Muscle of leg (tissue), 11 donors: ENCODE data around the gene CSF1R. TPM values are rescaled to one million over a fixed set of nuclear protein-coding genes. Genes with fewer than 3 reads are reported as not detected.

Source experiments
- DNase-seq: peaks from one replicate; pipeline ENCODE4 v3.0.0; 2013
- H3K27ac ChIP-seq: one replicate; pipeline ENCODE4 v1.5.1; 2013; ENCODE audit warnings: mild to moderate bottlenecking, low read length, control low read depth
- H3K27me3 ChIP-seq: one replicate; pipeline ENCODE4 v1.6.1; 2013; ENCODE audit warnings: low read length; ENCODE audit not compliant: control insufficient read depth, insufficient read depth
- H3K36me3 ChIP-seq: one replicate; pipeline ENCODE4 v1.6.1; 2013; ENCODE audit warnings: low read length; ENCODE audit not compliant: control insufficient read depth, insufficient read depth
- H3K4me1 ChIP-seq: one replicate; pipeline ENCODE4 v1.6.1; 2013; ENCODE audit warnings: low read length; ENCODE audit not compliant: control insufficient read depth, insufficient read depth
- H3K4me3 ChIP-seq: one replicate; pipeline ENCODE4 v1.5.1; 2013; ENCODE audit warnings: low read length, control low read depth
- H3K9me3 ChIP-seq: replicated peaks from 2 replicates; pipeline ENCODE4 v1.6.1; 2013; ENCODE audit warnings: low read depth, low read length; ENCODE audit not compliant: control insufficient read depth
- WGBS: methylation state at CpG from one replicate; pipeline ENCODE4 v1.1.5; 2013; ENCODE audit warnings: missing lambda C conversion rate; ENCODE audit not compliant: insufficient coverage; 5-methylcytosine and 5-hydroxymethylcytosine counted together
- polyA plus RNA-seq, 8 donors: library from polyadenylated mRNA; unstranded; fragments of 120-200 nt; gene quantifications; one replicate each; pipeline versions ENCODE4 v1.2.1 to v1.2.3, GENCODE V29; 2013; ENCODE audit warnings: inconsistent platforms in 1 of 8, low replicate concordance in 1 of 8; ENCODE audit not compliant: insufficient read length in 8 of 8, insufficient read depth in 1 of 8
- total RNA-seq: library from RNA; stranded (reverse); fragments of 120-200 nt; gene quantifications from one replicate; pipeline ENCODE4 v1.2.4, GENCODE V29; 2013

CSF1R gene
- total and polyA plus RNA-seq, 9 donors: 9.2 to 34.5 (median 27.3) TPM

DNA sequence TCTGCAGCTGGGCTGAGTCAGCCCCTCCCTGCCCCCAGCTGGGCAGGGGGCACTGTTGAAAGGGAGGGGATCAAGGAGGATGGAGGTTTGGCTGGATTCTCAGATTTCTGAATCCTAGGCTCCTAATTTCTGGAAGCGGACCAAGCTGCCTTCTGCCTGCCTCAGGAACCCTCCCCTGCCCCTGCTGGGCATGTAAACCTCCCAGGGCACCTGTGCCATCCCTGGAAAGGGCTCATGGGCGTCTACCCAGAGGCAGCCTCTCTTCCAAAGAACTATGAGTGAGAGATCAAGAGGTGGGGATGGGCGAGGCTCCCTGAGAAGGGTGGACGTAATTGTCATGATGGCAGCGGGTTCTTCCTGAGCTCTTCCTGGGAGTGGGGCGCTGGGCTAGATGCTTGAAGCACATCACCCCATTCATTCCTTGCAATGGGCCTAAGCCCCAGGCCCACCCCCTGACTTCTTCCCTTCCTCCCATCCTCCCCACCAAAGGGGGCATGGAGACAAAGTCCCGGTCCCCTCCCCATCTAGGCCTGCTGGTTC is 21.6 kb downstream of the CSF1R start:
- no peak overlapping the region for H3K4me3 ChIP-seq
- DNase-seq: no peak
- no peaks in the 10 kb centered on the region for H3K27me3 ChIP-seq
- H3K4me1 ChIP-seq: peaks cover 27% of the 10 kb centered on the region
- WGBS: 83% methylated on average over 1 of the region's 7 CpGs
- H3K36me3 ChIP-seq: no peaks in the 10 kb centered on the region
- H3K9me3 ChIP-seq: no peaks in the 10 kb centered on the region
- no peak overlapping the region for H3K27ac ChIP-seq

DNA sequence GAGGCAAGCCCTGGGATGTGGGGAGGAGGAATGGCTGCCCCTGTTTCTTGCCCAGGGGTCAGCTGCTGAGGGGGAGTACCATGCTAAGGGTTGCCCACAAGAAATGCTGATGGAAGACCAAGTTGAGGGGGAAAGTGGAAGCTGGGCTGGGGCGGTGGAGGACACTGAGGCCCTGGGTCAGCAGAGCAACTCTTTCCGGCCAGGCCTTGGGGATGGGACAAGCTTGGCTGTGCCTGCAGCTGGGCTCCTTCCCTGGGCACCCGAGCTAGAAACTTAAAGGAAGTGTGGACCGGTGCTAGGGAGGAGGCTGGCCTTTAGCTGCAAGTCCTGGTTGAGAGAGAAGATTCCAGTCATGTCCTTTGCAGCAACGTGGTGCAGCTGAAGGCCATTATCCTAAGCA is 22.7 kb downstream of the CSF1R start:
- DNase-seq: no peak
- 79% methylated on average over 4 of the region's 5 CpGs for whole genome bisulfite sequencing
- Histone ChIP-seq H3K4me1 (peaks cover 20% of the 10 kb centered on the region), H3K27ac (no peak overlapping the region), H3K4me3 (no peak overlapping the region), H3K36me3 (no peaks in the 10 kb centered on the region), H3K27me3 (no peaks in the 10 kb centered on the region), H3K9me3 (no peaks in the 10 kb centered on the region)

DNA sequence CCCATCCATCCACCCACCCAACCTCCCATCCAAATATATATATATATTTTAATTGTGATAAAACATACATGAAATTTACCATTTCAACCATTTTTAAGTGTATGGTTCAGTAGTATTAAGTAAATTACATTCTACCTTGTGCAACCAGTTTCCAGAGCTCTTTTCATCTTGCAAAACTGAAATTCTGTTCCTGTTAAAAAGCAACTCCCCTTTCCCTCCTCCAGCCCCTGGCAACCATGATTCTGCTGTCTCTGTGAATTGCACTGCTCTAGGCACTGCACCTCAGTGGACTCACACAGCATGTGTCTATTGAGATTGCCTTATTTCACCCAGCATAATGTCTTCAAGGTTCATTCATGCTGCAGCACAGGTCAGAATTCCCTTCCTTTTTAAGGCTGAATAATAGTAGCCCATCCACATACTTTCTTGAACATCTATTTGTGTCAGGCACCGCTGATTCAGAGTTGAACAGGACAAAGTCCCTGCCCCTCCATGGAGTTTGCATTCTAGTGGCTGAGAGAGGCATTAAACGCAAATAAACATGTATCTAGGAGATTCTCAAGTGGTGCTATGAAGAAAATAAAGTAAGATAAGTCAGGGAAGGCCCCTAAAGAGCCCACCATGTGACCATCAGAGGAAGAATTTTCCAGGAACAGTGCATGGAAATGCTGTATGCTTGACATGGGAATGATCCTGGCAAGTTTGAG is 24.0 kb downstream of the CSF1R start:
- no peak overlapping the region for H3K27ac ChIP-seq
- H3K4me1 ChIP-seq: peaks cover 19% of the 10 kb centered on the region
- no peak for DNase-seq
- no peaks in the 10 kb centered on the region for H3K9me3 ChIP-seq
- no peaks in the 10 kb centered on the region for H3K36me3 ChIP-seq
- no peak overlapping the region for H3K4me3 ChIP-seq
- 90% methylated on average over 2 of the region's 2 CpGs for WGBS
- no peaks in the 10 kb centered on the region for H3K27me3 ChIP-seq

DNA sequence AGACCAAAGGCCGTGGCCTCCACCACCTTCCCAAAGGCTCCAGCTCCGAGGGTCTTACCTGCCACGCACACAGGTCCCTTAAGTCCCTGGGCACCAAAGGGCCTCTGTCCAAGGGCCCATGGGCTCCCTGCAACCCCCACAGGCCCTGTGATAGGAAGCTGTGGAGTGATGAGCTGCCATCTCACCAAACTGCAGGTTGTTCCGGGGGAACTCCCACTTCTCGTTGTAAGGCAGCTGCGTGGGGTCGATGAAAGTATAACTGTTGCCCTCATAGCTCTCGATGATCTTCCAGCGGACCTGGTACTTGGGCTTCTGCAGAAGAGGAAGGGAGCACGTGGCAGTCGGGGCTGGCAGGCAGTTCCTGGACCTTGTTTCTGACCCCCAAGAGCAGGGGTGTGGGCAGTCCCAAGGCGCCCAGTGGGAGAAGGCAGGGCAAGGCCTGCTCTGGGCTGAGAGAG is 24.8 kb downstream of the CSF1R start:
- WGBS: 85% methylated on average over 9 of the region's 12 CpGs

DNA sequence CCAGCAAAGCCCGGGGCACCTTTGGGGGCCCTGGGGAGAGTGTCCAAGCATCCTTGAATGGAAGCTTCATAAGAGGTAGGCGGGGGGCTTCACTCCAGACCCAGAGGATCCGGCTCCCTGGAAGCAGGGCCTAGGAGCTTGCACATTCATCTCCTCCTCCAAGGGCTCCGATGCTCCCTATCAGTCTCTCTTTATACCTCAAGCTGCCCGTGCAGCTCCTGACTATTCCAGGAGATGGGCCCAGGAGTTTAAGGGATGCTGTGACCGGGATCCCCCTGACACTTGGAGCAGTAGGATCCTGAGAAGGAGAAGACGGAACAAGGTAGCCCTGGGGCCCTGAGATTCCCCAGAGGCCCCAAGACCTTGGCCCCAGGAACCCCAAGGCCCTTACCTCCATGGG is 25.9 kb downstream of the CSF1R start:
- DNase-seq: no peak
- Histone ChIP-seq H3K9me3 (no peaks in the 10 kb centered on the region), H3K4me1 (peaks cover 12% of the 10 kb centered on the region), H3K27me3 (no peaks in the 10 kb centered on the region), H3K27ac (no peak overlapping the region), H3K4me3 (no peak overlapping the region), H3K36me3 (peaks cover 5% of the 10 kb centered on the region)
- 83% methylated on average over 4 of the region's 7 CpGs for WGBS

More for the DNA sequence above, 24.8 kb downstream of the CSF1R start:
- no peaks in the 10 kb centered on the region for H3K36me3 ChIP-seq
- H3K4me3 ChIP-seq: no peak overlapping the region
- H3K9me3 ChIP-seq: no peaks in the 10 kb centered on the region
- DNase-seq: no peak
- H3K27ac ChIP-seq: no peak overlapping the region
- H3K27me3 ChIP-seq: no peaks in the 10 kb centered on the region
- H3K4me1 ChIP-seq: peaks cover 19% of the 10 kb centered on the region

DNA sequence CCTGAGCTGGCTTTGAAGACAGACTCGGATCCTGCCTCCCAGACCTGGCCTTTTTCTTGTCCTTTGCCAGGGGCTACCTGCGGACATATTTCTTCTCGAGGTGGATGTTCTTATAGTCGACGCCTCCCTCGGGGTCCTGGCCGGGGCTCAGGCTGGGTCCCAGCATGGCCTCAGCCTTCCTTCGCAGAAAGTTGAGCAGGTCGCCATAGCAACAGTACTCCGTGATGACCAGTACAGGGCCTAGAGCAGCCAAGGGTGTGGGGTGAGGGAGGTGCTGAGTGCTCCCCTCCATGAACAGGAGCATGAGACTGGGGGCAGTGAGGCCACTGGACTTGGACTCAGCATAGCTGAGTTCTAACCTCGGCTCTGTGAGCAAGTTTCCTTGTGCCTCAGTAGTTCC is 26.7 kb downstream of the CSF1R start:
- Histone ChIP-seq H3K27ac (no peak overlapping the region), H3K27me3 (no peaks in the 10 kb centered on the region), H3K9me3 (no peaks in the 10 kb centered on the region), H3K4me1 (peaks cover 6% of the 10 kb centered on the region), H3K36me3 (peaks cover 14% of the 10 kb centered on the region), H3K4me3 (no peak overlapping the region)
- DNase-seq: no peak
- 85% methylated on average over 10 of the region's 11 CpGs for WGBS

DNA sequence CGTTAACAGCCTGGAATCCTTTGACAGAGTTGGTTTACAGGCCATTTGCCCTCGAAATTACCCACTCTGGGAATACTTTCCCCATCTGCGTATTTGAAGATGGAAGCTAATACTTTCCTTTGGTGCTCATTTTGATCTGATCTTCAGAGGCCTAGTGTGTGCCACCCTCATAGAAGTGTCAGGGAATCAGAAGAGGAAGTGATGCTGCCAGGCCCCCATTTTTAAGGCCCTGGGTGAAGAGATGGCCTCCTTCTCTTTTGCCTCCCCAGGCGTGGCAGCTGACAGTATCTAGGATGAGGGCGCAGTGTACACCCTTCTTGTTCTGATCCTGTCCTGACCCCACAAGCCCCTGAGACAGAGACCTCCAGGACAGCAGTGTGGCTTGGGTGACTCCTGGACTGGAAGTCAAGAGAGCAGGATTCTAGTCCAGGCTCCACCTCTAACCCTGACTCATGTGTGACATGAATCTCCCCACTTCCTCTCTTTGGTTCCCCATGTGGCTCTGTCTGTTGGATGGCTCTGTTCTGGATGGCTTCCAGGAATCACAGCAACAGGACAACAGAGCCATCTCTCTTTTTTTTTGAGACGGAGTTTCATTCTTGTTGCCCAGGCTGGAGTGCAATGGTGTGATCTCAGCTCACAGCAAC is 27.8 kb downstream of the CSF1R start:
- H3K4me3 ChIP-seq: no peak overlapping the region
- H3K27ac ChIP-seq: peak overlapping the region; percentile 47
- peak; percentile 86 for DNase-seq
- H3K4me1 ChIP-seq: peaks cover 6% of the 10 kb centered on the region
- WGBS: 76% methylated on average over 4 of the region's 6 CpGs
- no peaks in the 10 kb centered on the region for H3K9me3 ChIP-seq
- H3K27me3 ChIP-seq: no peaks in the 10 kb centered on the region
- peaks cover 24% of the 10 kb centered on the region for H3K36me3 ChIP-seq

DNA sequence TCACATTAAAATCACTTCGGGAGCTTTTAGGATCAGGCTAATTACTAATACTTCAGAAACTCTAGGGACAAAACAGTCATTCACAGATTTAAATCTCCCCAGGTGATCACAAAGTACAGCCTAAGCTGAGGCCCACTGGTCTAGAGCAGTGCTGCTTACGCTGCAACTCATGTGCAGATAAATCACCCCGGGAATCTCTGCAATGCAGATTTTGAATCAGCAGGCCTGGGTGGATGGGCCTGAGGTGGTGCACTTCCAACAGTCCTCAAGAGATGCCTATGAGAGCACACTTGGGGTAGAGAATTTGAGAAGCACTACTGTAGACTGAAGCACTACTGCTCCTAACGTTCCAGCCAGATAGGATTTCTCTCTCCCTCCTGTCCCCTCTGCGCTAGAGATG is 28.4 kb downstream of the CSF1R start:
- Histone ChIP-seq H3K27me3 (no peaks in the 10 kb centered on the region), H3K36me3 (peaks cover 30% of the 10 kb centered on the region), H3K4me1 (peaks cover 6% of the 10 kb centered on the region), H3K27ac (no peak overlapping the region), H3K4me3 (no peak overlapping the region), H3K9me3 (no peaks in the 10 kb centered on the region)
- DNase-seq: no peak
- 53% methylated on average over 4 of the region's 5 CpGs for WGBS

DNA sequence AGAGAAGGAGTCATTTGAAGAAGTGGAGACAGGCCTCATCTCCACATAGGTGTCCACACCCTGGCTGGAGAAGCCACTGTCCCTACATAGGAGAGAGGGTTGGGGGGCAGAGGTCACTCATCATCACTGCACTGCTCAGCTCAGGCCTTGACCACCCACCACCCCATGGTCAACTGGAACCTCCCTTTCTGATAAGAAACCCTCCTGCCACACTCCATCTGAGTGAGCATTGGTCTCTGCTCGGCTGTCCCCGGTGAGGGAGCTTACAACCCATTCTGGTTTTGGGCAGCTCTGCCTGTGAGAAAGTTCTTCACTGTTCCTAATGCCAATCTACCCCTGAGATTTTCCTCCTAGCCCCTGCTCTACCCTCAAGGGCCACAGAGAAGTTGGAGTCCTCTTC is 28.8 kb downstream of the CSF1R start:
- peaks cover 35% of the 10 kb centered on the region for H3K36me3 ChIP-seq
- 90% methylated on average over 1 of the region's 2 CpGs for WGBS
- H3K27ac ChIP-seq: no peak overlapping the region
- H3K4me1 ChIP-seq: peaks cover 6% of the 10 kb centered on the region
- H3K27me3 ChIP-seq: no peaks in the 10 kb centered on the region
- H3K9me3 ChIP-seq: no peaks in the 10 kb centered on the region
- no peak overlapping the region for H3K4me3 ChIP-seq
- no peak for DNase-seq

DNA sequence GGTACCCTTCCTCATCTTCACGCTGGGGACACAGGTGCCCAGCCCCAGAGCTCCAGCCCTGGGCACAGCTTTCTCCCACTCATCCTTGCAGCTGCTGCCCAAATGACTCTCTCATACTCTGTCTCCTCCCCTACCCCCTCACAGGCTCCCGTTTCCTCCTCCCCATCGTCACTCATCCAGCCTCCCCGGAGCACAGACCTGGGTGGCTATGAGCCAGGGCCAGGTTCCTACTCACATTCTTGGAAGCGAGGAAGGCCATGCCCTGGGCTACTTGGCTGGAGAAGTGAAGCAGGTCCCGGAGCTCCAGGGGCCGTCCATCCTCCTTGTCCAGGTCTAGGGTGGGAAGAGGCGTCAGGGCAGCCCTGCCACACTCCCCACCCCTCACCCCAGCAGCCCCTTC is 29.3 kb downstream of the CSF1R start:
- WGBS: 66% methylated on average over 5 of the region's 8 CpGs
- Histone ChIP-seq H3K27me3 (no peaks in the 10 kb centered on the region), H3K36me3 (peaks cover 40% of the 10 kb centered on the region), H3K4me1 (peaks cover 6% of the 10 kb centered on the region), H3K4me3 (no peak overlapping the region), H3K27ac (no peak overlapping the region), H3K9me3 (no peaks in the 10 kb centered on the region)
- no peak for DNase-seq
